HL-60 (cell line): Measurements from ENCODE around the gene TVP23C.

Experiments
- CTCF ChIP-seq: IDR thresholded peaks from one replicate; pipeline ENCODE4 v1.5.1; 2011; ENCODE audit warnings: low read length, control low read depth, inconsistent platforms; ENCODE audit not compliant: insufficient read depth
- POLR2AphosphoS5 ChIP-seq: IDR thresholded peaks from 2 replicates; pipeline ENCODE4 v1.6.1; 2012; ENCODE audit warnings: low read depth

- no peak for TF ChIP-seq CTCF
- no peak for TF ChIP-seq POLR2AphosphoS5
These were observed 55.4 kb downstream of the TVP23C start for GRCh38 chr17:15507896-15508295.
